H9 (cell line): Measurements from ENCODE around the gene ZNF177. TPM values are rescaled to one million over a fixed set of nuclear protein-coding genes. Genes with fewer than 3 reads are reported as not detected.
A peak's percentile ranks its signal among the peaks of the same experiment; 100 is the strongest.

Experiments
- DNase-seq: peaks from one replicate; pipeline ENCODE4 v3.0.0-alpha.2; 2017
- H2AFZ ChIP-seq: one replicate; pipeline ENCODE4 v1.6.1; 2013; ENCODE audit warnings: mild to moderate bottlenecking, low read length, control low read depth, moderate library complexity
- H2AK5ac ChIP-seq: 2 replicates; pipeline ENCODE4 v1.6.1; 2013; ENCODE audit warnings: low read length, control low read depth, mixed read lengths; ENCODE audit not compliant: insufficient read length
- H2BK120ac ChIP-seq: one replicate; pipeline ENCODE4 v1.6.1; 2013; ENCODE audit warnings: low read depth, mild to moderate bottlenecking, low read length, control low read depth, inconsistent platforms; ENCODE audit not compliant: poor library complexity, severe bottlenecking
- H2BK12ac ChIP-seq: 2 replicates; pipeline ENCODE4 v1.6.1; 2013; ENCODE audit warnings: low read length, control low read depth, mixed read lengths, low read depth; ENCODE audit not compliant: insufficient read length
- H2BK15ac ChIP-seq: 2 replicates; pipeline ENCODE4 v1.6.1; 2013; ENCODE audit warnings: low read depth, low read length, control low read depth
- H2BK20ac ChIP-seq: one replicate; pipeline ENCODE4 v1.6.1; 2013; ENCODE audit warnings: low read depth, mild to moderate bottlenecking, low read length, control low read depth, inconsistent platforms; ENCODE audit not compliant: poor library complexity, severe bottlenecking
- H2BK5ac ChIP-seq: 2 replicates; pipeline ENCODE4 v1.6.1; 2013; ENCODE audit warnings: low read length, control low read depth, mixed read lengths; ENCODE audit not compliant: insufficient read length
- H3K14ac ChIP-seq: 2 replicates; pipeline ENCODE4 v1.6.1; 2013; ENCODE audit warnings: low read length, control low read depth; ENCODE audit not compliant: insufficient read depth
- H3K18ac ChIP-seq: 2 replicates; pipeline ENCODE4 v1.6.1; 2013; ENCODE audit warnings: low read depth, mild to moderate bottlenecking, mixed read lengths, low read length, control low read depth; ENCODE audit not compliant: insufficient read length
- H3K23ac ChIP-seq: 2 replicates; pipeline ENCODE4 v1.6.1; 2013; ENCODE audit warnings: low read length, control low read depth, mixed read lengths, low read depth; ENCODE audit not compliant: insufficient read length
- H3K23me2 ChIP-seq: 2 replicates; pipeline ENCODE4 v1.6.1; 2013; ENCODE audit warnings: low read depth, mild to moderate bottlenecking, mixed read lengths, low read length, control low read depth; ENCODE audit not compliant: insufficient read length, poor library complexity, severe bottlenecking
- H3K27ac ChIP-seq: 2 replicates; pipeline ENCODE4 v1.5.1; 2013; ENCODE audit warnings: low read length, control low read depth, mixed read lengths, low read depth; ENCODE audit not compliant: insufficient read length
- H3K27me3 ChIP-seq: 2 replicates; pipeline ENCODE4 v1.6.1; 2013; ENCODE audit warnings: low read length, control low read depth, inconsistent platforms; ENCODE audit not compliant: insufficient read depth
- H3K4ac ChIP-seq: 2 replicates; pipeline ENCODE4 v1.6.1; 2013; ENCODE audit warnings: low read depth, mild to moderate bottlenecking, control low read depth, inconsistent platforms, low read length, moderate library complexity
- H3K4me1 ChIP-seq: 2 replicates; pipeline ENCODE4 v1.6.1; 2013; ENCODE audit warnings: low read length, control low read depth, inconsistent platforms; ENCODE audit not compliant: insufficient read depth
- H3K4me2 ChIP-seq: 2 replicates; pipeline ENCODE4 v1.6.1; 2013; ENCODE audit warnings: low read length, control low read depth, mixed read lengths; ENCODE audit not compliant: insufficient read length, insufficient read depth
- H3K56ac ChIP-seq: 2 replicates; pipeline ENCODE4 v1.6.1; 2013; ENCODE audit warnings: low read depth, mild to moderate bottlenecking, mixed read lengths, low read length, control low read depth; ENCODE audit not compliant: insufficient read length
- H3K79me1 ChIP-seq: 2 replicates; pipeline ENCODE4 v1.6.1; 2013; ENCODE audit warnings: low read depth, mild to moderate bottlenecking, moderate library complexity, low read length, control low read depth, inconsistent platforms; ENCODE audit not compliant: insufficient read depth, poor library complexity, severe bottlenecking
- H3K79me2 ChIP-seq: 2 replicates; pipeline ENCODE4 v1.6.1; 2013; ENCODE audit warnings: low read length, control low read depth, inconsistent platforms; ENCODE audit not compliant: insufficient read depth
- H3K9ac ChIP-seq: 2 replicates; pipeline ENCODE4 v1.6.1; 2013; ENCODE audit warnings: low read length, control low read depth, mixed read lengths; ENCODE audit not compliant: insufficient read length; ENCODE audit errors: extremely low read depth
- H3K9me3 ChIP-seq: one replicate; pipeline ENCODE4 v1.6.1; 2013; ENCODE audit warnings: low read depth, low read length, inconsistent platforms; ENCODE audit not compliant: control insufficient read depth
- H3T11ph ChIP-seq: one replicate; pipeline ENCODE4 v1.6.1; 2013; ENCODE audit warnings: mild to moderate bottlenecking, low read length, control low read depth, inconsistent platforms
- H4K20me1 ChIP-seq: one replicate; pipeline ENCODE4 v1.6.1; 2013; ENCODE audit not compliant: control insufficient read depth, insufficient read length, insufficient read depth
- H4K5ac ChIP-seq: 2 replicates; pipeline ENCODE4 v1.6.1; 2013; ENCODE audit warnings: low read depth, mild to moderate bottlenecking, mixed read lengths, low read length, control low read depth; ENCODE audit not compliant: insufficient read length
- H4K8ac ChIP-seq: replicated peaks from 2 replicates; pipeline ENCODE4 v1.6.1; 2013; ENCODE audit warnings: low read length, control low read depth, mixed read lengths, low read depth; ENCODE audit not compliant: insufficient read length
- H4K91ac ChIP-seq: 2 replicates; pipeline ENCODE4 v1.6.1; 2013; ENCODE audit warnings: low read depth, mild to moderate bottlenecking, moderate library complexity, mixed read lengths, low read length, control low read depth; ENCODE audit not compliant: insufficient read length
- H3K27ac Mint-ChIP-seq, 3 experiments: 2 replicates in 2 of 3; 3 replicates in 1 of 3; pipeline ENCODE4 v1.8.0; 2020 to 2021; ENCODE audit warnings: mixed read lengths in 3 of 3, mild to moderate bottlenecking in 1 of 3, moderate library complexity in 1 of 3
- H3K27me3 Mint-ChIP-seq: 2 replicates; pipeline ENCODE4 v1.8.0; 2021; ENCODE audit warnings: low read depth, mild to moderate bottlenecking, moderate library complexity, mixed read lengths
- H3K36me3 Mint-ChIP-seq, 3 experiments: 2 replicates in 2 of 3; 3 replicates in 1 of 3; pipeline ENCODE4 v1.8.0; 2020 to 2021; ENCODE audit warnings: low read depth in 3 of 3, mixed read lengths in 3 of 3; ENCODE audit not compliant: insufficient read depth in 1 of 3
- H3K4me1 Mint-ChIP-seq, 2 experiments: 2 replicates each; pipeline ENCODE4 v1.8.0; 2020; ENCODE audit warnings: mixed read lengths in 2 of 2
- H3K4me3 Mint-ChIP-seq, 2 experiments: 2 replicates in 1 of 2; 3 replicates in 1 of 2; pipeline ENCODE4 v1.8.0; 2020 to 2021; ENCODE audit warnings: mild to moderate bottlenecking in 2 of 2, mixed read lengths in 2 of 2, moderate library complexity in 1 of 2
- H3K9me3 Mint-ChIP-seq, 2 experiments: 2 replicates in 1 of 2; 3 replicates in 1 of 2; pipeline ENCODE4 v1.8.0; 2020; ENCODE audit warnings: mild to moderate bottlenecking in 2 of 2, mixed read lengths in 2 of 2, moderate library complexity in 1 of 2
- WGBS: extraction: QIAGEN DNeasy Blood & Tissue Kit; methylation state at CpG from one replicate; pipeline ENCODE4 v1.1.7; 2013; ENCODE audit warnings: missing lambda C conversion rate, low lambda C conversion rate, mixed read lengths; ENCODE audit not compliant: insufficient read length; ENCODE audit errors: extremely low coverage; 5-methylcytosine and 5-hydroxymethylcytosine counted together
- total RNA-seq: library from RNA; stranded (reverse); gene quantifications from 2 replicates; pipeline ENCODE4 v1.2.1, GENCODE V29; 2021
- TF ChIP-seq, protein P1 (sequence below): fragments of 200-600 bp; sonication (generic); conservative IDR thresholded peaks from 3 replicates; pipeline ENCODE4 v1.8.0; 2021; ENCODE audit warnings: antibody characterized with exemption, mild to moderate bottlenecking

ZNF177 gene
- total RNA-seq, 1 experiment from 2014 or later: 5.7 TPM

- no CpG with 5 or more reads among the region's 7 CpGs for WGBS
- TF ChIP-seq, protein P1, sequence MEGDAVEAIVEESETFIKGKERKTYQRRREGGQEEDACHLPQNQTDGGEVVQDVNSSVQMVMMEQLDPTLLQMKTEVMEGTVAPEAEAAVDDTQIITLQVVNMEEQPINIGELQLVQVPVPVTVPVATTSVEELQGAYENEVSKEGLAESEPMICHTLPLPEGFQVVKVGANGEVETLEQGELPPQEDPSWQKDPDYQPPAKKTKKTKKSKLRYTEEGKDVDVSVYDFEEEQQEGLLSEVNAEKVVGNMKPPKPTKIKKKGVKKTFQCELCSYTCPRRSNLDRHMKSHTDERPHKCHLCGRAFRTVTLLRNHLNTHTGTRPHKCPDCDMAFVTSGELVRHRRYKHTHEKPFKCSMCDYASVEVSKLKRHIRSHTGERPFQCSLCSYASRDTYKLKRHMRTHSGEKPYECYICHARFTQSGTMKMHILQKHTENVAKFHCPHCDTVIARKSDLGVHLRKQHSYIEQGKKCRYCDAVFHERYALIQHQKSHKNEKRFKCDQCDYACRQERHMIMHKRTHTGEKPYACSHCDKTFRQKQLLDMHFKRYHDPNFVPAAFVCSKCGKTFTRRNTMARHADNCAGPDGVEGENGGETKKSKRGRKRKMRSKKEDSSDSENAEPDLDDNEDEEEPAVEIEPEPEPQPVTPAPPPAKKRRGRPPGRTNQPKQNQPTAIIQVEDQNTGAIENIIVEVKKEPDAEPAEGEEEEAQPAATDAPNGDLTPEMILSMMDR: peak; percentile 81
- H2BK120ac ChIP-seq: no peak overlapping the region
- H3K27me3 ChIP-seq: no peaks in the 10 kb centered on the region
- peak; percentile 82 for DNase-seq
- H3K27me3 Mint-ChIP-seq: no peaks in the 10 kb centered on the region
- H4K5ac ChIP-seq: no peak overlapping the region
- peaks cover 32 to 56% (median 44%) of the 10 kb centered on the region in 3 experiments for H3K36me3 Mint-ChIP-seq
- H3K56ac ChIP-seq: no peak overlapping the region
- H2BK12ac ChIP-seq: no peak overlapping the region
- no peak overlapping the region for H2AFZ ChIP-seq
- H3K79me2 ChIP-seq: no peaks in the 10 kb centered on the region
- H2BK5ac ChIP-seq: no peak overlapping the region
- no peaks in the 10 kb centered on the region for H3K4me1 ChIP-seq
- no peak overlapping the region for H2BK20ac ChIP-seq
- H3K27ac Mint-ChIP-seq: no peak overlapping the region; a peak in 1 of 7 replicates
- H3K9me3 ChIP-seq: no peaks in the 10 kb centered on the region
- H3K4ac ChIP-seq: no peak overlapping the region
- H3K14ac ChIP-seq: no peak overlapping the region
- no peak overlapping the region for H3T11ph ChIP-seq
- peaks cover 15 to 19% of the 10 kb centered on the region in 2 experiments for H3K4me1 Mint-ChIP-seq
- peak overlapping the region in 1 of 2 experiments; percentile 4; a peak in 1 of 5 replicates for H3K4me3 Mint-ChIP-seq
- H3K79me1 ChIP-seq: no peaks in the 10 kb centered on the region
- no peak overlapping the region for H3K9ac ChIP-seq
- H4K8ac ChIP-seq: no peak overlapping the region
- peaks cover 13% of the 10 kb centered on the region for H3K23me2 ChIP-seq
- H3K4me2 ChIP-seq: no peak overlapping the region
- no peak overlapping the region for H3K18ac ChIP-seq
- no peaks in the 10 kb centered on the region for H4K20me1 ChIP-seq
- no peak overlapping the region for H3K27ac ChIP-seq
- no peak overlapping the region for H3K23ac ChIP-seq
- no peak overlapping the region for H4K91ac ChIP-seq
- H3K9me3 Mint-ChIP-seq: peaks cover 9 to 12% of the 10 kb centered on the region in 2 experiments
- H2AK5ac ChIP-seq: no peak overlapping the region
- no peak overlapping the region for H2BK15ac ChIP-seq
Observed at GRCh38 chr19:9431475-9431874, 68.7 kb downstream of the ZNF177 start.

Other genes with a start within 250 kb of the ZNF177 start
- not detected in 2 replicates for gene OR7G1, start 247.2 kb upstream of the ZNF177 start, total RNA-seq
- gene OR7G3, start 236.1 kb upstream of the ZNF177 start, total RNA-seq: not detected in 2 replicates
- gene ZNF317, start 222.6 kb upstream of the ZNF177 start, total RNA-seq: 50.3 and 52.8 TPM in 2 replicates
- 0.31 and 0.48 TPM in 2 replicates for gene OR7D2, start 184.0 kb upstream of the ZNF177 start, total RNA-seq
- not detected in 2 replicates for gene OR7D4, start 143.4 kb upstream of the ZNF177 start, total RNA-seq
- gene OR7E24, start 112.1 kb upstream of the ZNF177 start, total RNA-seq: not detected in 2 replicates
- 4.1 and 4.2 TPM in 2 replicates for gene ZNF699, start 53.2 kb upstream of the ZNF177 start, total RNA-seq
- 18.1 and 19.7 TPM in 2 replicates for gene ZNF559, start 38.8 kb upstream of the ZNF177 start, total RNA-seq
- 14.7 and 15.4 TPM in 2 replicates for gene ZNF266, start 72.6 kb downstream of the ZNF177 start, total RNA-seq
- not detected in 2 replicates for gene ZNF560, start 135.6 kb downstream of the ZNF177 start, total RNA-seq
- gene ZNF426, start 175.6 kb downstream of the ZNF177 start, total RNA-seq: 27.2 and 29.4 TPM in 2 replicates
- gene ZNF121, start 221.5 kb downstream of the ZNF177 start, total RNA-seq: 162 and 171 TPM in 2 replicates